Cardiac muscle cell (in vitro differentiated cells and primary cell): ENCODE measurements around the gene DOCK1. TPM values are rescaled to one million over a fixed set of nuclear protein-coding genes. Genes with fewer than 3 reads are reported as not detected.

Experiments used
- DNase-seq, 2 donors: peaks; one replicate each; pipeline versions ENCODE4 v3.0.0 to v3.0.0-alpha.2; 2010 to 2017; ENCODE audit warnings: low read depth in 1 of 2, low spot score in 1 of 2
- H3K27ac ChIP-seq: fragments of 200-600 bp; sonication (generic); 2 replicates; pipeline ENCODE4 v1.5.1; 2016
- H3K27me3 ChIP-seq: fragments of 200-600 bp; sonication (generic); 2 replicates; pipeline ENCODE4 v1.6.0; 2016; ENCODE audit warnings: control low read depth
- H3K36me3 ChIP-seq: fragments of 200-600 bp; sonication (generic); 2 replicates; pipeline ENCODE4 v1.5.1; 2016; ENCODE audit warnings: control low read depth
- H3K4me1 ChIP-seq: fragments of 200-600 bp; sonication (generic); 2 replicates; pipeline ENCODE4 v1.8.1; 2017; ENCODE audit warnings: low read depth, mild to moderate bottlenecking, mixed run types
- H3K4me3 ChIP-seq: fragments of 200-600 bp; sonication (generic); 2 replicates; pipeline ENCODE4 v1.5.1; 2016; ENCODE audit warnings: mild to moderate bottlenecking
- H3K9me3 ChIP-seq: fragments of 200-600 bp; sonication (generic); 2 replicates; pipeline ENCODE4 v1.5.1; 2017; ENCODE audit warnings: low read depth, mild to moderate bottlenecking, control low read depth
- CTCF ChIP-seq: IDR thresholded peaks from 2 replicates; pipeline ENCODE4 v1.5.1; 2012; ENCODE audit warnings: low read depth, mild to moderate bottlenecking, low read length
- polyA plus RNA-seq: library from polyadenylated mRNA; unstranded; fragments of >200 nt; fragmentation: Nextera tagmentation; extraction: Ambion mirVana; gene quantifications from 2 replicates; pipeline ENCODE4 v1.2.1, GENCODE V29; 2016
- total RNA-seq: library from RNA; depleted of rRNA; stranded (reverse); fragments of >200 nt; gene quantifications from 2 replicates; pipeline ENCODE4 v1.2.3, GENCODE V29; 2016

Gene DOCK1
- total and polyA plus RNA-seq, 2 experiments from 2014 or later = 15.0 to 30.6 TPM

GRCh38 chr10:127148933-127149220 lies 243.6 kb downstream of the DOCK1 start:
- TF ChIP-seq CTCF = no peak
- Histone ChIP-seq H3K36me3 (no peaks in the 10 kb centered on the region), H3K27ac (no peak overlapping the region), H3K4me1 (no peaks in the 10 kb centered on the region), H3K4me3 (no peak overlapping the region), H3K9me3 (no peaks in the 10 kb centered on the region), H3K27me3 (no peaks in the 10 kb centered on the region)
- peak in 1 of 2 donors; percentile 63 for DNase-seq

GRCh38 chr10:127149501-127150081 lies 244.4 kb downstream of the DOCK1 start:
- H3K27ac ChIP-seq = no peak overlapping the region

GRCh38 chr10:127150136-127150535 lies 244.9 kb downstream of the DOCK1 start:
- Histone ChIP-seq H3K4me3 (no peak overlapping the region), H3K4me1 (no peaks in the 10 kb centered on the region), H3K27me3 (no peaks in the 10 kb centered on the region), H3K36me3 (no peaks in the 10 kb centered on the region), H3K27ac (no peak overlapping the region), H3K9me3 (no peaks in the 10 kb centered on the region)
- TF ChIP-seq CTCF = no peak
- peak in 1 of 2 donors; percentile 22 for DNase-seq

More at GRCh38 chr10:127149501-127150081, 244.4 kb downstream of the DOCK1 start:
- Histone ChIP-seq H3K9me3 (no peaks in the 10 kb centered on the region), H3K36me3 (no peaks in the 10 kb centered on the region), H3K4me1 (no peaks in the 10 kb centered on the region), H3K27me3 (no peaks in the 10 kb centered on the region), H3K4me3 (no peak overlapping the region)
- DNase-seq = peak; percentile 10 to 17
- no peak for TF ChIP-seq CTCF

- Histone ChIP-seq H3K36me3 (no peaks in the 10 kb centered on the region), H3K27ac (no peak overlapping the region), H3K9me3 (no peaks in the 10 kb centered on the region), H3K27me3 (no peaks in the 10 kb centered on the region), H3K4me3 (no peak overlapping the region), H3K4me1 (no peaks in the 10 kb centered on the region)
- no peak for TF ChIP-seq CTCF
- DNase-seq = no peak
Observed at GRCh38 chr10:127151541-127151940, 246.3 kb downstream of the DOCK1 start.

GRCh38 chr10:127151981-127152699 lies 246.9 kb downstream of the DOCK1 start:
- Histone ChIP-seq H3K9me3 (no peaks in the 10 kb centered on the region), H3K27ac (no peak overlapping the region), H3K36me3 (no peaks in the 10 kb centered on the region), H3K4me1 (no peaks in the 10 kb centered on the region), H3K27me3 (no peaks in the 10 kb centered on the region), H3K4me3 (no peak overlapping the region)
- TF ChIP-seq CTCF = no peak
- DNase-seq = peak in 1 of 2 donors; percentile 8
